ENCODE results near the gene SHMT2.
A peak's percentile ranks its signal among the peaks of the same experiment; 100 is the strongest.

DNA sequence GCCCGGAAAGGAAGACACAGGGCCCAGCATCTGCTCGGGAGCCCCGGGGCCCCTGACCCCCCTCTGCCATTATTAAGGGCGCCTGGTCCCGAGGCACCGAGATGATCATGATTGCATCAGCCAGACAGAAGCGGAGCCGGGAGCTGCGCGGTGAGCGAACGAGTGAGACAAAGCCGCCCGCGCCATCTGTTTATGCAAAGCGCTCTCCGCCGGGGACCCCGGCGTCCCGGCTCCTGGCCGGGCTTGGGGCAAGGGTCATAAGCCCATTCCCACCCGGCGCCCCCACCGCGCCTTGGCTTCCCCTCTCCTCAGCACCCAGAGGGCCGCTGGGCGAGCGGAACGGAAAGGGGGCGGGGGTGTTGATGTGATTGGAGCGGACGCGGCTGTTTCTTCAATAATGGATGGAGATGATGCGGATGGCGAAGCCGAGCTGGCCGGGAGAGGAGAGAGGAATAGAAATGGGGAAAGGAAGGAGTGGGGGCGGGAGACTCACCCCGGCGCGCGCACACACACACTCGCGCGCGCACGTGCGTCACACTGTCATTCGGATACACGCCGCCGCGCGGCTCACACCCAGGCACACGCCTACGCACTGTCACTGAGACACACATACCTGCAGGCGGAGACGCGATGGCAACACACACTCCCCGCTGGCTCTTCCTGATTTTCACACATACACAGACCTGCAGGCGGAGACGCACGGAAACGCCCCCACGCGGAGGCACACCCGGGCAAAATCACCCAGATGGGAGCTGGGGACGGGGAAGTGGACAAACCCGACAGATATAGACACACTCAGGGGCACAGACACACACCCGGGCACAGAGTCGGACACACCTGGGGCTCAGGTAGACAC, 10.8 kb downstream of the SHMT2 start:
- TF ChIP-seq, protein P1, sequence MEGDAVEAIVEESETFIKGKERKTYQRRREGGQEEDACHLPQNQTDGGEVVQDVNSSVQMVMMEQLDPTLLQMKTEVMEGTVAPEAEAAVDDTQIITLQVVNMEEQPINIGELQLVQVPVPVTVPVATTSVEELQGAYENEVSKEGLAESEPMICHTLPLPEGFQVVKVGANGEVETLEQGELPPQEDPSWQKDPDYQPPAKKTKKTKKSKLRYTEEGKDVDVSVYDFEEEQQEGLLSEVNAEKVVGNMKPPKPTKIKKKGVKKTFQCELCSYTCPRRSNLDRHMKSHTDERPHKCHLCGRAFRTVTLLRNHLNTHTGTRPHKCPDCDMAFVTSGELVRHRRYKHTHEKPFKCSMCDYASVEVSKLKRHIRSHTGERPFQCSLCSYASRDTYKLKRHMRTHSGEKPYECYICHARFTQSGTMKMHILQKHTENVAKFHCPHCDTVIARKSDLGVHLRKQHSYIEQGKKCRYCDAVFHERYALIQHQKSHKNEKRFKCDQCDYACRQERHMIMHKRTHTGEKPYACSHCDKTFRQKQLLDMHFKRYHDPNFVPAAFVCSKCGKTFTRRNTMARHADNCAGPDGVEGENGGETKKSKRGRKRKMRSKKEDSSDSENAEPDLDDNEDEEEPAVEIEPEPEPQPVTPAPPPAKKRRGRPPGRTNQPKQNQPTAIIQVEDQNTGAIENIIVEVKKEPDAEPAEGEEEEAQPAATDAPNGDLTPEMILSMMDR (IDR thresholded peaks at IDR 0.05; ENCODE audit: insufficient read depth, low read length), result no peak
- TF ChIP-seq POLR2AphosphoS5 (IDR thresholded peaks at IDR 0.05; ENCODE audit: low read depth) (0 out of 2 replicates have a peak, but pooled peaks have one; percentile 12), GABPA (IDR thresholded peaks at IDR 0.05; ENCODE audit: low read depth) (no peak), SPI1 (IDR thresholded peaks at IDR 0.05; ENCODE audit: borderline replicate concordance, low read depth) (peak; percentile 39; the same call in 1 of the 2 replicates)
- TF ChIP-seq, protein P2, sequence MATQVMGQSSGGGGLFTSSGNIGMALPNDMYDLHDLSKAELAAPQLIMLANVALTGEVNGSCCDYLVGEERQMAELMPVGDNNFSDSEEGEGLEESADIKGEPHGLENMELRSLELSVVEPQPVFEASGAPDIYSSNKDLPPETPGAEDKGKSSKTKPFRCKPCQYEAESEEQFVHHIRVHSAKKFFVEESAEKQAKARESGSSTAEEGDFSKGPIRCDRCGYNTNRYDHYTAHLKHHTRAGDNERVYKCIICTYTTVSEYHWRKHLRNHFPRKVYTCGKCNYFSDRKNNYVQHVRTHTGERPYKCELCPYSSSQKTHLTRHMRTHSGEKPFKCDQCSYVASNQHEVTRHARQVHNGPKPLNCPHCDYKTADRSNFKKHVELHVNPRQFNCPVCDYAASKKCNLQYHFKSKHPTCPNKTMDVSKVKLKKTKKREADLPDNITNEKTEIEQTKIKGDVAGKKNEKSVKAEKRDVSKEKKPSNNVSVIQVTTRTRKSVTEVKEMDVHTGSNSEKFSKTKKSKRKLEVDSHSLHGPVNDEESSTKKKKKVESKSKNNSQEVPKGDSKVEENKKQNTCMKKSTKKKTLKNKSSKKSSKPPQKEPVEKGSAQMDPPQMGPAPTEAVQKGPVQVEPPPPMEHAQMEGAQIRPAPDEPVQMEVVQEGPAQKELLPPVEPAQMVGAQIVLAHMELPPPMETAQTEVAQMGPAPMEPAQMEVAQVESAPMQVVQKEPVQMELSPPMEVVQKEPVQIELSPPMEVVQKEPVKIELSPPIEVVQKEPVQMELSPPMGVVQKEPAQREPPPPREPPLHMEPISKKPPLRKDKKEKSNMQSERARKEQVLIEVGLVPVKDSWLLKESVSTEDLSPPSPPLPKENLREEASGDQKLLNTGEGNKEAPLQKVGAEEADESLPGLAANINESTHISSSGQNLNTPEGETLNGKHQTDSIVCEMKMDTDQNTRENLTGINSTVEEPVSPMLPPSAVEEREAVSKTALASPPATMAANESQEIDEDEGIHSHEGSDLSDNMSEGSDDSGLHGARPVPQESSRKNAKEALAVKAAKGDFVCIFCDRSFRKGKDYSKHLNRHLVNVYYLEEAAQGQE (IDR thresholded peaks at IDR 0.05; ENCODE audit: insufficient replicate concordance, low read depth), result no peak

Measured in HL-60 (cell line).